Measurements from ENCODE around the gene SRCIN1.
"Not testable (repeated sequence)": the region's sequence is repeated elsewhere in the genome, so short reads cannot be mapped to it uniquely, and the experiment has no call there.

The SRCIN1 gene

DNA sequence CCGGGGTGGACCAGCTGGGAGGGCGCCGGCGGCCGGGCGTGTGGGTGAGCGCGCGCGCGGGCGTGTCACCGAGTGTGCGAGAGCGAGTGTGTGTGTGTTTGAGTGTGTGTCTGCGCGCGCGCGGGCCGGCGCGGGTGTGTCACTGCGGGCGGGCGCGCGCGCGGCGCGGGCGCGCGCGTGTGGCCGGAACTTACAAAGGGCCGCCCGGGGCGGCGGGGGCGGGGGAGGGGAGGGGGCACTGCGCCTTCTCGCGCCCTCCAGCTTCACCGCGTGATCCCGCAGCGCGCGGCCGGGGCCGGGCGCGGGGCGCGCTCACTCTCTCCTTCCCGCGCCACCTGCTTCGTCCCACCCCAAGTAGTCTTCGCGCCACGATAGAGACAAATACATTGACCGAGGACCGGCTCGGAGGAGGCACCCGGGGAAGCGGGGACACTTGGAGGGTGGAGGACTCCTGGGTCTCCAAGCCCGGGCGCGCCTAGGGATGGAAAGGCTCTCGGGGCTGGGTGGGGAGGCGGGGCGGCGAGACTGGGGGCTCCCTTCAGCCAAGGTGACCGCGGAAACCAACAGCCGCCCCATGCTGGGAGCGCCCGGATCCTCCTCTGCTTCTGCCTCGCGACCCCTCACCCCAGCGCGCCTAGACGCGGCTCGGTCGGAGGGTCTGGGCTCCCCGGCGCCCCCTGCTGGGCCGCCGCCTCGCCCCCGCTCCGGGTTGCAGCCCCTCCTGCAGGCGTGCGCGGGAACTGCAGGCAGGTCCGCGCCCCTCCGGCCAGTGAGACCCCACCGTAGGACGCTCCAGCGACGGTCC, at the start of gene SRCIN1:
TSS of gene SRCIN1 (minus strand) at position 112 of the 805 bp plus-strand sequence. CDS start 247 bp downstream, outside the sequence.
- DNase-seq (ENCODE audit: low spot score): peak; percentile 61

GRCh38 chr17:38654411-38655398, 49.0 kb upstream of the SRCIN1 start:
- no peak for DNase-seq (ENCODE audit: low spot score)

- DNase-seq (ENCODE audit: low spot score): no peak
Measured at GRCh38 chr17:38653679-38654078, 47.9 kb upstream of the SRCIN1 start.

DNA sequence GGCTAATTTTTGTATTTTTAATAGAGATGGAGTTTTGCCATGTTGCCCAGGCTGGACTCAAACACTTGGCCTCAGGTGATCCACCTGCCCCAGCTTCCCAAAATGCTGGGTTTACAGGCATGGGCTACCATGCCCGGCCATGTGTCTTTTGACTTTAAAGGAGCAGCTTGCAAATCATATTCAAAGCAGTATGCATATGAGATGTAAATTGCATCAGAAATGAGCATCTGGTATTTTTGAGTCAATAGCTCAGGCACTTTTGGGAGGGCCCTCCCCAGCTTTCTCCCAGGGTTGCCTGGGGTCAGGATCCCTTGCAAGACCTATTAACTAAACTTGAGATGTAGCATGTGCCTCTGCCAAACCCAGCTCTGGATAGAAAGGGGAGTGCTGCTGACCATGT, 47.5 kb upstream of the SRCIN1 start:
- no peak for DNase-seq (ENCODE audit: low spot score)

- DNase-seq (ENCODE audit: low spot score): not testable (repeated sequence)
Measured at GRCh38 chr17:38650653-38651173, 45.0 kb upstream of the SRCIN1 start.

DNA sequence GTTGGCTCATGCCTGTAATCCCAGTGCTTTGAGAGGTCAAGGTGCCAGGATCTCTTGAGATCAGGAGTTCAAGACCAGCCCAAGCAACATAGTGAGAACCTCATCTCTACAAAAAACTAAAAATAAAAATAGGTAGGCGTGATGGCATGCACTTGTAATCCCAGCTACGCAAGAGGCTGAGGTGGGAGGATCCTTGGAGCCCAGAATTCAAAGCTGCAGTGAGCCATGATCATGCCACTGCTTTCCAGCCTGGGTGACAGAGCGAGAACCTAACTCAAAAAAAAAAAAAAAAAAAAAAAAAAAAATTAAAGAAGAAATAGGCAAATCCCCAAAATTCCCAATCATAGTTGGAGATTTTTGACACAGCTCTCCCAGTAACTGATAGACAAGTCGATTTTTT, 32.2 kb upstream of the SRCIN1 start:
- no peak for DNase-seq (ENCODE audit: low spot score)

- DNase-seq (ENCODE audit: low spot score): peak; percentile 64
Measured at GRCh38 chr17:38636054-38636453, 30.3 kb upstream of the SRCIN1 start.

DNA sequence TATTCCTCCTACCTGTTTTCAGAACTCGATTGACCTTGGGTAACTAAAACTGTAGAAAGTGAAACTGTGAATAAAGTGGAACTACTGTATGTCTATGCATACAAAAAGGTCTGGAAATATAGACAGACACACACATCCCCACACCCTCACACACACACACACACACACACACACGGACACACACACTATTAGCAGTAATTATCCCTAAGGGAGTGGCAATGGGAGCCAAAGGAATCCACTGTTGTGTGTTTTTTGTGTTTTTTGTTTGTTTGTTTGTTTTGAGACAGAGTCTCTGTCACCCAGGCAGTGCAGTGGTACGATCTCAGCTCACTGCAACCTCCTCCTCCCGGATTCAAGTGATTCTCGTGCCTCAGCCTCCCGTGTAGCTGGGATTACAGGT, 26.6 kb upstream of the SRCIN1 start:
- DNase-seq (ENCODE audit: low spot score): no peak

- DNase-seq (ENCODE audit: low spot score): peak; percentile 20
Measured at GRCh38 chr17:38628441-38628840, 22.7 kb upstream of the SRCIN1 start.

DNA sequence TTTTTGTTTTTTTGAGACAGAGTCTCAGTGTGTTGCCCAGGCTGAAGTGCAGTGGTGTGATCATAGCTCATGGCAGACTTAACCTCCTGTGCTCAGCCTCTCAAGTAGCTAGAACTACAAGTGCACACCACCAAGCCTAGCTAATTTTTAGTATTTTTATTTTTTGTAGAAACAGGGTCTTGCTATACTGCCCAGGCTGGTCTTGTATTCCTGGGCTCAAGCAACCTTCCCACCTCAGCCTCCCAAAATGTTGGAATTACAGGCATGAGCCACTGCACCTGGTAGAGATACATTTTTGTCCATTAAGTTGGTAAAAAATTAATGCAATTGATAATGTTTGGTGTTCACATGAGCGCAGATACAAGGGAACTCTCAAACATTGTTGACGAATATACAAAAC, 22.2 kb upstream of the SRCIN1 start:
- DNase-seq (ENCODE audit: low spot score): no peak

DNA sequence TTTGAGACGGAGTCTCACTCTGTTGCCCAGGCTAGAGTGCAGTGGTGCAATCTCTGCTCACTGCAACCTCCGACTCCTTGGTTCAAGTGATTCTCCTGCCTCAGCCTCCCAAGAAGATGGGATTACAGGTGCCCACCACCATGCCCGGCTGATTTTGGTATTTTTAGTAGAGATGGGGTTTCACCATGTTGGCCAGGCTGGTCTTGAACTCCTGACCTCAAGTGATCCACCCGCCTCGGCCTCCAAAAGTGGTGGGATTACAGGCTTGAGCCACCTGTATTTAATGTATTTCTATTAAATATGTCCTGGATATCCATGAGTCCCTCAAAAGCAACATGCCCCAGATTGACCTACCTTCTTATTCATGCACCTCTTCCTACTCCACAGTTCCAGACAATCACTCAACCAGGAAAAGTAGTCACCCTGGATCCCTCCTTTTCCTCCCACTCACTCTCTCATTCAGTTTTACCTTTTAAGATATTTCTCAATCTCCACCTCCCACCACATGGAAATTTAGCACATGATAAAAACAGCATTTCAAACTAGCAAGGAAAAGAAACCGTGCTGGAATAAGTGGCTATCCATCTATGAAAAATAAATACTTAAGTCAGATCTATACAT, 21.0 kb upstream of the SRCIN1 start:
- DNase-seq (ENCODE audit: low spot score): not testable (repeated sequence)

- no peak for DNase-seq (ENCODE audit: low spot score)
Measured at GRCh38 chr17:38625482-38625881, 19.7 kb upstream of the SRCIN1 start.

- DNase-seq (ENCODE audit: low spot score): not testable (repeated sequence)
Measured at GRCh38 chr17:38624782-38625355, 19.1 kb upstream of the SRCIN1 start.

GRCh38 chr17:38621538-38621937, 15.8 kb upstream of the SRCIN1 start:
- DNase-seq (ENCODE audit: low spot score): no peak

DNA sequence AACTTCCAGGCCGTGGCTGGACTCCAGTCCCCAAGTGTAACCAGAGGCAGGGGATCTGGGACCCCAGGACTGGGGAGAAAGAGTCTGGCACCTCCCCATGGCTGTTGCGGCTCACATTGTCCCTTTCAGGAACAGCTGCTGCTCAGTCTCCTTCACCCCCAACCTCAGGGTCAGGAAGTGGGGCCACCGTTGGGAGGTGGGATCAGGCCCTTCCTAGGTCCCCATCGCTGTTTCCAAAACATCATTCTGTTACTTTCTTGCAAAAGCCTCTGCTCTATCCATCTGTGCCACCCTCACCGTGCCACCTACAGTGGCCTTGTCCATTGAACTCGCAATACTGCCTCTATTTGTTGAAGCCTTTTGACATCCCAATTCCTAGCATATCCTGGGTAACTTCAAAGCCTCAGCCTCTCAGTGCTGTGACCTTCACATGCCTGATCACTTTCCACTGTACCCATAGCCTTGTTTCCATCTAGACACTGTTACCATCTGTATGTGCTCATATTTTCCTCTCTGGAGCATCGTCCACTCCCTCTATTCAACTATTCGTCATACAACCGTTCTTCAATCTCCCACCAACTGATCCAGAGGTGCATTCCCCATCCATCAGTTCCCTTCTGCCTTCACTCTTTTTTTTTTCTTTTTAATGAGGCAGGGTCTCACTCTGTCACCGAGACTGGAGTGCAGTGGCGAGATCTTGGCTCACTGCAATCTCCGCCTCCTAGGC, 15.0 kb upstream of the SRCIN1 start:
- no peak for DNase-seq (ENCODE audit: low spot score)

- DNase-seq (ENCODE audit: low spot score): no peak
Measured at GRCh38 chr17:38619937-38620550, 14.3 kb upstream of the SRCIN1 start.

DNA sequence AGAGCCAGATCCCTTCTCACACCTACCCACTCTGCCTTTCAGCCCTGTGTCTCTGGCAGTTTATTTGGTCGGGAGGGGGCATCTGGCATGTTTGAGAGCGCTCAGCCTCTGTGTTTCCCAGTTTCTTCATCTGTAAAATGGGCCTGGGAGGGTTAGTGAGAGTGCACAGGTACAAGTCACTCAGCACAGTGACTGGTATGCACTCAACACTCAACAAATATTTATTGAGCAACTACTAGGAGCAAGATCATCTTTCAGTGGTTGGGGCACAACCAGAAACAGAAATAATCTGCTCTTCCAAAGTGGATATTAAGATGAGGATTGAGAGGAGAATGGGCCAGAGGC, 13.7 kb upstream of the SRCIN1 start:
- no peak for DNase-seq (ENCODE audit: low spot score)

GRCh38 chr17:38617967-38618760, 12.4 kb upstream of the SRCIN1 start:
- DNase-seq (ENCODE audit: low spot score): no peak

GRCh38 chr17:38617074-38617860, 11.5 kb upstream of the SRCIN1 start:
- no peak for DNase-seq (ENCODE audit: low spot score)

All from cerebellar cortex (tissue), 1 donor.